T-helper 1 cell treated with Interleukin-12 subunit alpha and Interleukin-12 subunit beta and Interleukin-4 antibody, amounts not matched to agents 30 μg/mL and 1 μg/mL, for 36 hours (primary cell): ENCODE measurements around the gene PDCD1.
"Not testable (repeated sequence)": the region's sequence is repeated elsewhere in the genome, so short reads cannot be mapped to it uniquely, and the experiment has no call there.

Experiments used
- H3K27ac Mint-ChIP-seq: one replicate; pipeline ENCODE4 v1.8.0; 2021; ENCODE audit warnings: mild to moderate bottlenecking, mixed read lengths
- H3K27me3 Mint-ChIP-seq: one replicate; pipeline ENCODE4 v1.8.0; 2021; ENCODE audit warnings: low read depth, mixed read lengths
- H3K36me3 Mint-ChIP-seq: one replicate; pipeline ENCODE4 v1.8.0; 2021; ENCODE audit warnings: low read depth, mixed read lengths
- H3K4me1 Mint-ChIP-seq: one replicate; pipeline ENCODE4 v1.8.0; 2021; ENCODE audit warnings: low read depth, mixed read lengths
- H3K4me3 Mint-ChIP-seq: one replicate; pipeline ENCODE4 v1.8.0; 2021; ENCODE audit warnings: mild to moderate bottlenecking, moderate library complexity, mixed read lengths
- H3K9me3 Mint-ChIP-seq: one replicate; pipeline ENCODE4 v1.8.0; 2021; ENCODE audit warnings: mixed read lengths

PDCD1 gene

DNA sequence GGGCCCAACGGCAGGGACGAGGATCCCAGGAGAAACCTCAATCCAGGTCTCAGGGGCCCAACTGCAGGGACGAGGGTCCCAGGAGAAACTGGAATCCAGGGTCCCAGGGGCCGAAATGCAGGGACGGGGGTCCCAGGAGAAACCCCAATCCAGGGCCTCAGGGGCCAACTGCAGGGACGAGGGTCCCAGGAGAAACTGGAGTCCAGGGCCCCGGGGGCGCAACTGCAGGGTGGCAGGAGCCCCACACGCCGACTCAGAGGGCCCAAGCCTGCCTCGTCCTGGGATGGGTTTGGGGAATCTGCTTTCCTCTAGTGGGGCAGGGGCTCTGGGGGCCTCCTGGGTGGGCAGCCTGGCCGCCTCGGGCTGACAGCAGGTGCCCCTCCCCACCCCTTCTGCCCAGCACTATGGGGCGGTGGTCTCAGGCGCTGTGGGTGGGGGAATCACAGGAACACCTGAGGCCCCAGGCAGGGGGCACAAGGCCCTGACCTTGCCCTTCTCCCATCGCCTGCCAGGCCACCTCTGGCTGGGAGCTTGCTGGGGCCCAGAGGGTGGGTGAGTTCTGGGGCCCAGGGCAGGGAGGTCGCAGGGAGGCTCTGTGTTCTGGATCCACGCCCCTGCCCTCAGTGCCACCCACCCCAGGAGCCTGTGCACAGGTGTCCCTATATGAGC is 18.0 kb upstream of the PDCD1 start:
- no peaks in the 10 kb centered on the region for H3K36me3 Mint-ChIP-seq
- no peak overlapping the region for H3K4me3 Mint-ChIP-seq
- no peaks in the 10 kb centered on the region for H3K9me3 Mint-ChIP-seq
- H3K27ac Mint-ChIP-seq = no peak overlapping the region
- peaks cover 10% of the 10 kb centered on the region for H3K4me1 Mint-ChIP-seq
- no peaks in the 10 kb centered on the region for H3K27me3 Mint-ChIP-seq

- H3K27me3 Mint-ChIP-seq, H3K9me3 Mint-ChIP-seq, H3K4me3 Mint-ChIP-seq, H3K36me3 Mint-ChIP-seq, H3K27ac Mint-ChIP-seq, H3K4me1 Mint-ChIP-seq: not testable (repeated sequence)
These were observed 17.2 kb upstream of the PDCD1 start for GRCh38 chr2:241875754-241876527.

DNA sequence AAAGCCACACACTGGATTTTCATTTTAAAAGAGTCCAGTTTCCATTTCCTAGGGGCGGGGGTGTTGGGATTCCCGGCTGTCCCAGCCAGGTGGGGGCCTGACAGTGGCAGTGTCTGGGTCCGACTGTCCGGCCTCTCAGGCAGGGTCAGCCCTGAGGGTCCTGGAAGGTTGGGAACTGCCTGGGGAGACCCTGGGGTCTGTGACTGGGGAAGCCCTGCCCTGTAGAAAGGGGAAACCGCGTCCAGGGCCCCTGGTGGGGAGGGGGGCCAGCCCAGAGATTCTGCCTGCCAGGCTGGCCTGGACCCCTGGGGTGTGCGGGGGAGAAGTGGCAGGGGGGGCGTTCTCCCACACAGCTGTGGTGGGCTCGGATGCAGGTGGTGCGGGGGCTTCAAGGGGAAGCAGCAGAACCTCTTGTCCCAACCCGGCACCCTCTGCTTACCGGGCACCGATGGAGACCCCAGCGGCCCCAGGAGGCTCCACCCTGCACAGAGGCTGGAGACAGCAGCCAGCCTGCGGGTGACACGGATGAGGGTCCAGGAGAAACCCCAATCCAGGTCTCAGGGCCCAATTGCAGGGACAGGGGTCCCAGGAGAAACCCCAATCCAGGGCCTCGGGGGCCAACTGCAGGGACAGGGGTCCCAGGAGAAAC is 15.7 kb upstream of the PDCD1 start:
- H3K4me1 Mint-ChIP-seq = peaks cover 4% of the 10 kb centered on the region
- no peak overlapping the region for H3K4me3 Mint-ChIP-seq
- no peaks in the 10 kb centered on the region for H3K36me3 Mint-ChIP-seq
- H3K9me3 Mint-ChIP-seq = no peaks in the 10 kb centered on the region
- no peaks in the 10 kb centered on the region for H3K27me3 Mint-ChIP-seq
- no peak overlapping the region for H3K27ac Mint-ChIP-seq

- H3K4me3 Mint-ChIP-seq = no peak overlapping the region
- peaks cover 4% of the 10 kb centered on the region for H3K4me1 Mint-ChIP-seq
- H3K27me3 Mint-ChIP-seq = no peaks in the 10 kb centered on the region
- H3K27ac Mint-ChIP-seq = no peak overlapping the region
- H3K9me3 Mint-ChIP-seq = no peaks in the 10 kb centered on the region
- no peaks in the 10 kb centered on the region for H3K36me3 Mint-ChIP-seq
These were observed 15.1 kb upstream of the PDCD1 start for GRCh38 chr2:241873803-241874110.

DNA sequence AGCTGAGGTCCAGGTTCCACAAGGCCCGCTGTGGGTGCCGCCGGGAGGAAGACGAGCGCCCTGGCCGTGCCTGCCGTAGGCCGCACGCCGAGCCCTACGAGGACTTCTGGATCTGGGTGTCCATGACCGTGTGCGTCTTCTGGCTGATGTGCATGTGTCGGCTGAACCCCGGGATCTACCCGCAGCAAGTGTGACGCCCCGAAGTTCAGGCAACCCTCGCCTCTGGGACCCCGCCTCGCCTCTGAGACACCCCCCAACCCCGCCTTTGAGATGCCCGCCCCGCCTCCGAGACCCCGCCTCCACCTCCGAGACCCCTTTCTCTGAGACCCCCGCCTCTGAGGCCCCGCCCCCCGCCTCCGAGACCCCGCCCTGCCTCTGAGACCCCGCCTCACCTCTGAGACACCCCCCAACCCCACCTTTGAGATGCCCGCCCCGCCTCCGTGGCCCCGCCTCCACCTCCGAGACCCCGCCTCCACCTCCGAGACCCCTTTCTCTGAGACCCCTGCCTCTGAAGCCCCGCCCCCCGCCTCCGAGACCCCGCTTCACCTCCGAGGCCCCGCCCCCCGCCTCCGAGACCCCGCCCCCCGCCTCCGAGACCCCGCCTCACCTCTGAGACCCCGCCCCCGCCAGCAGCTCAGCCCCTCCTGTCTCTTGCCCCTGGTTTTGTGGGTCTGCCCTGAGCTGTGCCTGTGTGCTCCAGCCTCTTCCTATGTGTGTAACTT is 14.5 kb upstream of the PDCD1 start:
- H3K36me3 Mint-ChIP-seq = no peaks in the 10 kb centered on the region
- H3K9me3 Mint-ChIP-seq = no peaks in the 10 kb centered on the region
- H3K4me1 Mint-ChIP-seq = peaks cover 9% of the 10 kb centered on the region
- H3K27me3 Mint-ChIP-seq = peaks cover 4% of the 10 kb centered on the region
- H3K27ac Mint-ChIP-seq = no peak overlapping the region
- no peak overlapping the region for H3K4me3 Mint-ChIP-seq

DNA sequence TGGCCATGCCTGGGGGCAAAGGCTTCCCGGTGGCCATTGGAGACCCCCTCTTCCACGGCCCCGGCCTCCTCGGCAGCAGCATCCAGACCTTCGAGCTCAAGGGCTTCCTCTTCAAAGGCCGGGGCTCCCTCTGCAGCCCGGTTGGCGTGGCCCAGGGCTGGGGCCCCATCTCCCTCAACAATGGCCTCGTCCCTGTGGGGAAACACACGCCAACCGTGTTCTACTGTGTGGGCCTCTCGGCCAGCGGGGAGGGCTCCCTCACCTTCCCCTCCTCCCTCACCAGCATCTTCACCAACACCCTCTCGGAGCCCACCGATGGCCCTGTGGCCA is 13.6 kb upstream of the PDCD1 start:
- H3K4me3 Mint-ChIP-seq = no peak overlapping the region

GRCh38 chr2:241871538-241872312 is 13.0 kb upstream of the PDCD1 start:
- H3K4me3 Mint-ChIP-seq = no peak overlapping the region
- H3K36me3 Mint-ChIP-seq = no peaks in the 10 kb centered on the region

More for the DNA sequence above, 13.6 kb upstream of the PDCD1 start:
- peaks cover 11% of the 10 kb centered on the region for H3K4me1 Mint-ChIP-seq
- no peaks in the 10 kb centered on the region for H3K9me3 Mint-ChIP-seq
- H3K27ac Mint-ChIP-seq = no peak overlapping the region
- peaks cover 5% of the 10 kb centered on the region for H3K27me3 Mint-ChIP-seq
- no peaks in the 10 kb centered on the region for H3K36me3 Mint-ChIP-seq

DNA sequence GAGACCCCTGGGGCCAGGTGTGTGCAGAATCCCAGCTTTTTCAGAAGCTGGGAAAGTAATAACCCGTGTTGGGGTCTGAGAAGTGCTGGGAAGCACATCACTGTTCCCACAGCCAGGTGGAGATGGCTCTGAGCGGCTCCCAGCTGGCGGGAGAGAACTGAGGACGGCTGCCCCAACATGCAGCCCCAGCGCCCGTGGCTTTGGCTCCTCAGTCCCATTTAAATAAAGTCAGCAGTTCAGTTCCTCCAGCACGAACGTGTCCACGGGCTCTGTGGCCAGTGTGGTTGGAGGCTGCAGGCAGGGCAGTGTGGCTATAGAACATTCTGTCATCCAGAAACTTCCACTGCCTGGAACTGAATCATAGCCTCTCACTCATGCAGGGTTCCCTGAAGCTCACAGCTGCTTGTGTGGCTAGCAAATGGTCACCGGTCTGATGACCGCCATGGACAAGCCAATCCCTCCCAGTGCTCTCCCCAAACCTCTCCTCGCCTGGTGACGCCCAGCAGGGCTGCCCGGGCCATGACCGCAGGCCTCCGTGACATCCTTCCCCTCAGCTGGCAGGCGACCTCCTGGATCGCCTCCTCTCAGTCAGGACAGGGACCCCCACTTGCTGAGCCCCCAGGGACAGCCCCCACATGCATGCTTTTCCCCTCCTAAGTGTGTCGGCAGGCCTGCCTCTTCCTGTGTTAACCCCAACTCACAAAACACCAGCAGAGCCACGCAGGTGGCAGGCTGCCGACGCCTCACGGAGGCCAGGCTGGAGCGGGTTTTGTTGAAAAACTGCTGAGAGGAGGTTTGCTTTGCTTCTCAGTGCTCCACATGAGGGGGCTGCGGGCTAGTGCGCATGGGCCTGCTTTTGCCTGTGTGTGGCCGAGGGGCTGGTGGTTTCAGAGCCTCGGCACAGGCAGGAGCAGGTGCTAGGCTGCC is 12.2 kb upstream of the PDCD1 start:
- no peaks in the 10 kb centered on the region for H3K9me3 Mint-ChIP-seq
- no peak overlapping the region for H3K27ac Mint-ChIP-seq
- H3K27me3 Mint-ChIP-seq = peaks cover 7% of the 10 kb centered on the region
- peaks cover 11% of the 10 kb centered on the region for H3K4me1 Mint-ChIP-seq
- H3K36me3 Mint-ChIP-seq = no peaks in the 10 kb centered on the region
- no peak overlapping the region for H3K4me3 Mint-ChIP-seq

More at GRCh38 chr2:241871538-241872312, 13.0 kb upstream of the PDCD1 start:
- Mint-ChIP-seq H3K27ac (no peak overlapping the region), H3K27me3 (peaks cover 5% of the 10 kb centered on the region), H3K9me3 (no peaks in the 10 kb centered on the region), H3K4me1 (peaks cover 11% of the 10 kb centered on the region)

DNA sequence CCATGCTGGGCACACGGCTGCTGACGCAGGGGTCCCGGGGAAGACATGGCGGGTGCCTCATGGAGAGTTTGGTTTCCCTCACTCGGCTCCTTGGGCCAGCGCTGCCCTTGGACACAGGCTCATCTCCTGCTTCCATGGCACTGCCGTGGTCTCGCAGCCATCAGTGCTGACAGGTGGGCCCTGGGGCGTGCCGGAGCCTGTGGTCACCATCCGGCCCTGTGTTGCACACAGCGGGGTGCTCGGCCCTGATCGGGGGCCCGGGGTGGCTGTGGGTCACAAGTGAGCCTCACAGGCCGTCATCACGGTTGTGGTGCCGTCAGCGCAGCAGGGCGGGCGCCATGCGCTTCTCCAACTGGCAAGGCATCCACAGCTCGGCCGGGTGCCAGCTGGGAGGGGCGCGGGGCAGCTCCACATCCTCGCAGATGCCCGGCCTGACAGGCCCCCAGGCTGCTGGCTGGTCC is 11.4 kb upstream of the PDCD1 start:
- H3K36me3 Mint-ChIP-seq = no peaks in the 10 kb centered on the region
- no peak overlapping the region for H3K27ac Mint-ChIP-seq
- H3K4me3 Mint-ChIP-seq = no peak overlapping the region
- H3K4me1 Mint-ChIP-seq = peaks cover 13% of the 10 kb centered on the region
- H3K9me3 Mint-ChIP-seq = no peaks in the 10 kb centered on the region
- peaks cover 13% of the 10 kb centered on the region for H3K27me3 Mint-ChIP-seq

- Mint-ChIP-seq H3K36me3 (no peaks in the 10 kb centered on the region), H3K27ac (no peak within 1 kb of the TSS), H3K4me1 (peaks cover 18% of the 10 kb centered on the region)
These were observed 10.6 kb upstream of the PDCD1 start, which contains the start of gene RTP5 for GRCh38 chr2:241869087-241869961. RTP5 (plus strand) TSS chr2:241869729; CDS start chr2:241869757, 28 bp downstream.

GRCh38 chr2:241868661-241869081 is 10.0 kb upstream of the PDCD1 start:
- Mint-ChIP-seq H3K27ac (no peak overlapping the region), H3K4me3 (no peak overlapping the region), H3K9me3 (peaks cover 6% of the 10 kb centered on the region), H3K36me3 (peaks cover 3% of the 10 kb centered on the region), H3K27me3 (peaks cover 20% of the 10 kb centered on the region), H3K4me1 (peaks cover 22% of the 10 kb centered on the region)

More at GRCh38 chr2:241869087-241869961, 10.6 kb upstream of the PDCD1 start, which contains the start of gene RTP5:
- Mint-ChIP-seq H3K27me3 (peaks cover 16% of the 10 kb centered on the region), H3K4me3 (no peak within 1 kb of the TSS), H3K9me3 (peaks cover 2% of the 10 kb centered on the region)

GRCh38 chr2:241867776-241868420 is 9.2 kb upstream of the PDCD1 start:
- Mint-ChIP-seq H3K27me3 (peaks cover 20% of the 10 kb centered on the region), H3K4me1 (peaks cover 27% of the 10 kb centered on the region), H3K4me3 (no peak overlapping the region), H3K36me3 (peaks cover 3% of the 10 kb centered on the region), H3K27ac (no peak overlapping the region), H3K9me3 (peaks cover 6% of the 10 kb centered on the region)
